ENCODE results near the gene CXorf58.

DNA sequence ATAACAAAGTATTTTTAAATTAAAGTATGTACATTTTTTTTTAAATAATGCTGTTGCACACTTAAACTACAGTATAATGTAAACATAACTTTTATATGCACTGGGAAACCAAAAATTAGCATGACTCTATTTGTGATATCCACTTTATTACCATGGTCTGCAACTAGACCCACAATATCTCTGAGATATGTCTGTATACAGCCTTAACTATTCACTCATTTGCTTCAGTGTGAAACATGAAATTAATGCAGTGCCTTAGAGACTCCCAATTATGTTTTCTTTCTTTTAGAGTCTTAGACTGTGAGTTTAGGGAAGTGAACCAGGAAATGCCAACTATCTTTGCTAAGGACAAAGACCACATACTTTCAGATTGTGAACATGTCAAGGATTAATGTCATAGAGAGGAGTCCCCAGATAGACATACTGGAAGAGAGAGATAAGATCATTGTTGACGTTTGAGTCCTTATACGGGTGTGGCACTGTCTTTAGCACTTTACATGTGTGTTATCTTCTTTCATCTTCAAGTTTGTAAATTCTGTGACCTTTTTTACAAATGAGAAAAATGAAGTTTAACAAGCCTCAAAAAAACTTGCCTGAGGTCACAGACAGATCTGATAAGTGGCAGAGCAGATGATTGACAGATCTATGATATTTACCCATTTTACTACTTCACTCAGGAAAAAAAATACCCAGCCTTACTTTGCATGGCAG lies 23.2 kb downstream of the CXorf58 start:
- TF ChIP-seq, protein P1, sequence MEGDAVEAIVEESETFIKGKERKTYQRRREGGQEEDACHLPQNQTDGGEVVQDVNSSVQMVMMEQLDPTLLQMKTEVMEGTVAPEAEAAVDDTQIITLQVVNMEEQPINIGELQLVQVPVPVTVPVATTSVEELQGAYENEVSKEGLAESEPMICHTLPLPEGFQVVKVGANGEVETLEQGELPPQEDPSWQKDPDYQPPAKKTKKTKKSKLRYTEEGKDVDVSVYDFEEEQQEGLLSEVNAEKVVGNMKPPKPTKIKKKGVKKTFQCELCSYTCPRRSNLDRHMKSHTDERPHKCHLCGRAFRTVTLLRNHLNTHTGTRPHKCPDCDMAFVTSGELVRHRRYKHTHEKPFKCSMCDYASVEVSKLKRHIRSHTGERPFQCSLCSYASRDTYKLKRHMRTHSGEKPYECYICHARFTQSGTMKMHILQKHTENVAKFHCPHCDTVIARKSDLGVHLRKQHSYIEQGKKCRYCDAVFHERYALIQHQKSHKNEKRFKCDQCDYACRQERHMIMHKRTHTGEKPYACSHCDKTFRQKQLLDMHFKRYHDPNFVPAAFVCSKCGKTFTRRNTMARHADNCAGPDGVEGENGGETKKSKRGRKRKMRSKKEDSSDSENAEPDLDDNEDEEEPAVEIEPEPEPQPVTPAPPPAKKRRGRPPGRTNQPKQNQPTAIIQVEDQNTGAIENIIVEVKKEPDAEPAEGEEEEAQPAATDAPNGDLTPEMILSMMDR (IDR thresholded peaks at IDR 0.05) = no peak
- no peak for TF ChIP-seq EZH2 (IDR thresholded peaks at IDR 0.05; ENCODE audit: borderline replicate concordance, insufficient read depth, low read depth, low read length, poor library complexity, severe bottlenecking)
